Fibroblast of lung (primary cell): ENCODE measurements around the gene ERBB2. TPM values are rescaled to one million over a fixed set of nuclear protein-coding genes. Genes with fewer than 3 reads are reported as not detected.

ENCODE experiments used
- DNase-seq, 2 donors: peaks; one replicate each; pipeline versions ENCODE4 v3.0.0 to v3.0.0-alpha.2; 2010; ENCODE audit warnings: low read depth in 2 of 2
- H2AFZ ChIP-seq: 2 replicates; pipeline ENCODE4 v1.5.1; 2012; ENCODE audit warnings: low read length, control low read depth, inconsistent platforms
- H3K27ac ChIP-seq: 2 replicates; pipeline ENCODE4 v1.5.1; 2011; ENCODE audit warnings: low read length, control low read depth; ENCODE audit not compliant: insufficient read depth
- H3K27me3 ChIP-seq: 2 replicates; pipeline ENCODE4 v1.5.1; 2011; ENCODE audit warnings: mild to moderate bottlenecking, low read length; ENCODE audit not compliant: control insufficient read depth, insufficient read depth
- H3K36me3 ChIP-seq: 2 replicates; pipeline ENCODE4 v1.5.1; 2011; ENCODE audit warnings: low read length; ENCODE audit not compliant: control insufficient read depth, insufficient read depth
- H3K4me1 ChIP-seq: 2 replicates; pipeline ENCODE4 v1.5.1; 2011; ENCODE audit warnings: low read length; ENCODE audit not compliant: control insufficient read depth, insufficient read depth; ENCODE audit errors: extremely low read depth
- H3K4me2 ChIP-seq: 2 replicates; pipeline ENCODE4 v1.5.1; 2011; ENCODE audit warnings: low read length, control low read depth; ENCODE audit not compliant: insufficient read depth; ENCODE audit errors: extremely low read depth
- H3K4me3 ChIP-seq, 4 experiments: fragments of 200-600 bp in 1 of 4; sonication (generic) in 1 of 4; replicated peaks in 1 of 4; 2 replicates each; pipeline ENCODE4 v1.5.1; 2011 to 2016; ENCODE audit warnings: low read length in 4 of 4, low read depth in 3 of 4, mild to moderate bottlenecking in 3 of 4, control low read depth in 2 of 4, inconsistent platforms in 1 of 4, mixed read lengths in 1 of 4; ENCODE audit not compliant: insufficient read depth in 1 of 4; ENCODE audit errors: control extremely low read depth in 1 of 4
- H3K79me2 ChIP-seq: 2 replicates; pipeline ENCODE4 v1.5.1; 2012; ENCODE audit warnings: mild to moderate bottlenecking, low read length, inconsistent platforms; ENCODE audit not compliant: control insufficient read depth, insufficient read depth
- H3K9ac ChIP-seq: 2 replicates; pipeline ENCODE4 v1.5.1; 2011; ENCODE audit warnings: mild to moderate bottlenecking, low read length, control low read depth; ENCODE audit not compliant: insufficient read depth
- H3K9me3 ChIP-seq: 2 replicates; pipeline ENCODE4 v1.5.1; 2012; ENCODE audit warnings: low read depth, low read length; ENCODE audit not compliant: control insufficient read depth, insufficient read depth
- H4K20me1 ChIP-seq: 2 replicates; pipeline ENCODE4 v1.5.1; 2011; ENCODE audit warnings: low read length; ENCODE audit not compliant: control insufficient read depth, insufficient read depth; ENCODE audit errors: extremely low read depth
- EZH2 ChIP-seq: IDR thresholded peaks from 2 replicates; pipeline ENCODE4 v1.5.1; 2012; ENCODE audit warnings: low read length, control low read depth, mild to moderate bottlenecking; ENCODE audit errors: missing control alignments
- polyA plus RNA-seq, 2 donors: library from polyadenylated mRNA; depleted of rRNA in 1 of 2; stranded (reverse) in 1 of 2; unstranded in 1 of 2; fragments of >200 nt; gene quantifications; 2 replicates each; pipeline ENCODE4 v1.2.1, GENCODE V29; 2011 to 2012; ENCODE audit warnings: missing spikeins in 1 of 2
- total RNA-seq: library from RNA; depleted of rRNA; stranded (reverse); fragments of >200 nt; gene quantifications from 2 replicates; pipeline ENCODE4 v1.2.1, GENCODE V29; 2014
- TF ChIP-seq, protein P1 (sequence below), 2 donors: IDR thresholded peaks in 1 of 2; conservative IDR thresholded peaks in 1 of 2; 1 replicate in 1 of 2; 2 replicates in 1 of 2; pipeline ENCODE4 v1.5.1; 2011 to 2012; ENCODE audit warnings: low read length in 2 of 2, control low read depth in 1 of 2, inconsistent platforms in 1 of 2, low read depth in 1 of 2, mild to moderate bottlenecking in 1 of 2

Gene ERBB2
- total and polyA plus RNA-seq, 2 donors (not counting 1 experiment from before 2014, with no cell fraction given) = 24.7 to 33.9 TPM

DNA sequence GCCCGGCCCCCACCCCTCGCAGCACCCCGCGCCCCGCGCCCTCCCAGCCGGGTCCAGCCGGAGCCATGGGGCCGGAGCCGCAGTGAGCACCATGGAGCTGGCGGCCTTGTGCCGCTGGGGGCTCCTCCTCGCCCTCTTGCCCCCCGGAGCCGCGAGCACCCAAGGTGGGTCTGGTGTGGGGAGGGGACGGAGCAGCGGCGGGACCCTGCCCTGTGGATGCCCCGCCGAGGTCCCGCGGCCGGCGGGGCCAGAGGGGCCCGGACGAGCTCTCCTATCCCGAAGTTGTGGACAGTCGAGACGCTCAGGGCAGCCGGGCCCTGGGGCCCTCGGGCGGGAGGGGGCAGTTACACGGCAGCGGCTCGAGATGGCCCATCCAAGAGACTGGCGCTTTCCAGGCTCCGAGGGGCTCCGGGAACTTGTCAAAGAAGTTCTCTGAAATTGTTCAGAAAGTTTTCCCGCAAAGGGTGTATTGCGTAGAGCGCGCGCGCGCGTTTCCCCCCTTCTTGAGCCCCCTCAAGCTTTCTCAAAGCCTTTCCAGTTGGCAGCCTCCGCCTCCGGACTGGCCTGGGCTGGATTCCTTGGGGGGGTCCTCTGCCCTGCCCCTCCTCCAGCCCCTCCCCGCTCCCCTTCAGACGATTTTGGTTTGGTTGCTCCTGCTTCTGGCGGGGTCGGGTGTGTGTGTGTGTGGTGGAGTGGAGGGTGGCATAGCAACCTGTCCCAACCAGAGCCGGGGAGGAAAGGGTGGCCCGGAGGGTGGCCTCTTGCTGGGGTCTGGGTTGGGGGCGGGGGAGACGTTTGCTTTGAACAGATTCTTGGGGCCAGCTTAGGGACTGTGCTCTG is 504 bp downstream of the ERBB2 start:
- Histone ChIP-seq H3K27me3 (no peaks in the 10 kb centered on the region), H3K36me3 (no peaks in the 10 kb centered on the region), H3K4me3 (peak overlapping the region; percentile 73 to 90 (median 78)), H2AFZ (peak overlapping the region; percentile 59), H4K20me1 (no peaks in the 10 kb centered on the region), H3K9ac (peak overlapping the region; percentile 71), H3K79me2 (peaks cover 12% of the 10 kb centered on the region), H3K9me3 (no peaks in the 10 kb centered on the region), H3K4me2 (peak overlapping the region; percentile 88), H3K27ac (peak overlapping the region; percentile 32), H3K4me1 (peaks cover 4% of the 10 kb centered on the region)
- peak; percentile 25 for DNase-seq
- TF ChIP-seq, protein P1, sequence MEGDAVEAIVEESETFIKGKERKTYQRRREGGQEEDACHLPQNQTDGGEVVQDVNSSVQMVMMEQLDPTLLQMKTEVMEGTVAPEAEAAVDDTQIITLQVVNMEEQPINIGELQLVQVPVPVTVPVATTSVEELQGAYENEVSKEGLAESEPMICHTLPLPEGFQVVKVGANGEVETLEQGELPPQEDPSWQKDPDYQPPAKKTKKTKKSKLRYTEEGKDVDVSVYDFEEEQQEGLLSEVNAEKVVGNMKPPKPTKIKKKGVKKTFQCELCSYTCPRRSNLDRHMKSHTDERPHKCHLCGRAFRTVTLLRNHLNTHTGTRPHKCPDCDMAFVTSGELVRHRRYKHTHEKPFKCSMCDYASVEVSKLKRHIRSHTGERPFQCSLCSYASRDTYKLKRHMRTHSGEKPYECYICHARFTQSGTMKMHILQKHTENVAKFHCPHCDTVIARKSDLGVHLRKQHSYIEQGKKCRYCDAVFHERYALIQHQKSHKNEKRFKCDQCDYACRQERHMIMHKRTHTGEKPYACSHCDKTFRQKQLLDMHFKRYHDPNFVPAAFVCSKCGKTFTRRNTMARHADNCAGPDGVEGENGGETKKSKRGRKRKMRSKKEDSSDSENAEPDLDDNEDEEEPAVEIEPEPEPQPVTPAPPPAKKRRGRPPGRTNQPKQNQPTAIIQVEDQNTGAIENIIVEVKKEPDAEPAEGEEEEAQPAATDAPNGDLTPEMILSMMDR (conservative IDR thresholded peaks at IDR 0.05 in 1 of 2, IDR thresholded peaks at IDR 0.05 in 1 of 2; ENCODE audit: low read depth in 1 of 2, low read length in 2 of 2) = no peak
- no peak for TF ChIP-seq EZH2

DNA sequence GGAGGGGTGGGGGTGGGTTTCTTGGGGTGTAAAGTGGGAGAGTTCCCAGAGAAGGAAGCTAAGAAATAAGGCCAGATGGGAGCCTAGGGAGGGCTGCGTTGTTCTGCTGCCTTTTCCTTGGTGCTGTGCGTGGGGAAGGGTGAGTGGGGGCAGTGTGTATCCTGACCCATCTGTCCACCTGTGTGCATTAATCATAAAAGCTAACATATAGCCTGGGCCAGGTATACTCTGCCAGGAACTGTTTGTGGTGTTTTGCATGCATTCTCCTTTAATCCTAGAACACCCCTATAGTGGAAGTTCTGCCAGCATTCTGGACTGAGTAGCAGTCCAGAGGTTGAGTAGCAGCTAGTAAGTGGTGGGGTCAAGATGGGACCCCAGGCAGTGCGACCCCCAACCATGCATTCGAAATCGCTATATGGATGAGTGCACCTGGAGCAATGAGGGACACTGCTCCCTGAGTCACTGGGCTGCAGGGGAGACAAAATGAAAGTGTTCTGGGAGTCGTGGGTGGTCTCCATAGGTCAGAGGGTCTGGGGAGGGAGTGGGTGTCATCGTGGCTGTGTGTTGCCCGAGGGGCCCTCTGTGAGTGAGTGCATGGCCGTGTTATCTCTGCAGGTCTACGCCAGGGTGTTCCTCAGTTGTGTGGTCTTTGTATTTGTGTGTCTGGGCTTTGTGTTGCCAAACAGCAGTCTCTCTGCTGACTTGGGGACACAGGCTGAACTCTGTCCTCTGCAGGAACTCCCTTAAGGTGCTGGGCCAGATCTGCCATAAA is 1.3 kb downstream of the ERBB2 start:
- Histone ChIP-seq H4K20me1 (no peaks in the 10 kb centered on the region), H3K27me3 (no peaks in the 10 kb centered on the region), H3K4me1 (peaks cover 4% of the 10 kb centered on the region), H2AFZ (no peak overlapping the region), H3K4me2 (peak overlapping the region; percentile 85), H3K9ac (peak overlapping the region; percentile 23), H3K4me3 (peak overlapping the region; percentile 73 to 90 (median 78)), H3K9me3 (no peaks in the 10 kb centered on the region), H3K79me2 (peaks cover 12% of the 10 kb centered on the region), H3K27ac (no peak overlapping the region), H3K36me3 (no peaks in the 10 kb centered on the region)
- TF ChIP-seq, protein P1 (conservative IDR thresholded peaks at IDR 0.05 in 1 of 2, IDR thresholded peaks at IDR 0.05 in 1 of 2; ENCODE audit: low read depth in 1 of 2, low read length in 2 of 2) = no peak
- no peak for TF ChIP-seq EZH2
- no peak for DNase-seq

DNA sequence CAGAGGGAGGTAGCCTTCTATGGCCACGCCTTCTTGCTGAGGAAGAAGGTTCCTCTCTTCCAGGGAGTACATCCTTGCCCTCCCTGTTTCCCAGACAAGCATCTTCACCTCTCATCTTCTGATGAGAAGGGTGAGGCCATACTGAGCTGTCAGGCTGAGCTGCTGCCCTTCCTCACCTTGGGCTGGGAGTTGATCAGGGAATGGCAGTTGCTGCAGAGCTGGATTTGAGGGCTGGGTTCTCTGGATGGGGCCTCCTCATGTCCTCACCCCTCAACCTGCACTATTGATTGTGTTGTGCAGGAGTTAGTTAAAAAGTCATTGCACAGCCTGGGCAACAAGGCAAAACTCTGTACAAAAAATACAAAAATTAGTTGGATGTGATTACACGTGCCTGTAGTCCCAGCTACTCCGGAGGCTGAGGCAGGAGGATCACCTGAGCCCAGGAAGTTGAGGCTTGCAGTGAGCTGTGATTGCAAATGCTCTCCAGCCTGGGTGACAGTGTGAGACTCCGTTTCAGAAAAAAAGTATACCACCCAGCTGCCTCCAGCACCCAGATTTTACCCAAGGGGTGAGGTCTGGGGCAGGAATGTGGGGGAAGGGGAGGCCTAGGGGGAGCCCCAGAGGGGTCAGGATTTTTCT is 2.0 kb downstream of the ERBB2 start:
- no peak for DNase-seq
- Histone ChIP-seq H2AFZ (no peak overlapping the region), H3K9me3 (no peaks in the 10 kb centered on the region), H3K36me3 (no peaks in the 10 kb centered on the region), H3K27ac (no peak overlapping the region), H4K20me1 (no peaks in the 10 kb centered on the region), H3K27me3 (no peaks in the 10 kb centered on the region), H3K4me3 (peak overlapping the region in 1 of 4 experiments; percentile 83), H3K4me1 (peaks cover 4% of the 10 kb centered on the region), H3K9ac (no peak overlapping the region), H3K79me2 (peaks cover 12% of the 10 kb centered on the region), H3K4me2 (peak overlapping the region; percentile 85)
- TF ChIP-seq, protein P1 (conservative IDR thresholded peaks at IDR 0.05 in 1 of 2, IDR thresholded peaks at IDR 0.05 in 1 of 2; ENCODE audit: low read depth in 1 of 2, low read length in 2 of 2) = no peak
- TF ChIP-seq EZH2 = no peak
